ENCODE measurements around the gene FRMPD4.

FRMPD4 gene

DNA sequence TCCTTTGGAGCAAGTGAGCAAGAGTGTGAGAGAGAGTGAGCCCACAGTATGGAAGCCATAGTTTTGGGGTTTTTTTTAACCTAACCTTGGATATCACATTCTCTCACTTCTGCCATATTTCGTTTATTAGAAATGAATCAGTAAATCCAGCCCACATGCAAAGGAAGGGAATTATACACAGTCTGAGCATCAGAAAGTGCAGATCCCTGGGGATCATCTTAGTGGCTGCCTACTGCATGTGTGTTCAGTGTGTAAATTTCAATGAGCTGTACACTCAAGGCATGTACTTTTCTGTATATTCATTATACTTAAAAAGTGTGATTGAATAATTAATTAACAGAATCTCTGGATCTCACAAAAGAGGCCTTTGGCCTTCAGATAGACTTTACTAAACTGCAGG, 519.2 kb downstream of the FRMPD4 start:
- H3K9ac ChIP-seq (ENCODE audit: low read depth in 1 of 2, low read length in 2 of 2): no peak overlapping the region
- no peaks in the 10 kb centered on the region for H3K4me1 ChIP-seq (ENCODE audit: control insufficient read depth in 1 of 2, insufficient read depth in 2 of 2, low read length in 2 of 2)
- no peak overlapping the region for H3K27ac ChIP-seq (ENCODE audit: low read depth, low read length)

DNA sequence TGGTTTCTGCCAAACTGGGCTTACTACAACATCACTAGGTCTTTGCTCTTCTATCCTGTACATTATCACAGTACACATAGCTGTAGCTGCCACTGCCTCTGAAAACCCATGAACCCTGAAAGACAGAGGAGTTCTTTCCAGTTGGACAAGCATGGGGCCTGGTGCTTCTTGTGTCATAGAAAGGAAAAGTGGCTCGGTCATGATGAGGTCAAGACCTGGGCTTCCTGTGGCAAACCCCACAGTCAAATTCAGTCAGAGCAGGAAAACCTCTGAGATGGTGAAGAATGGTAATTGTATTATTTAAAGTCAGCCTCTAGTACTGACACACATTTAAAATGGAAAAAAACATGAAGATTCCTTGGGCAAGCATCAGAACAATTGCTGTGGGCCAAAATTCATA, 519.6 kb downstream of the FRMPD4 start:
- no peak overlapping the region for H3K4me3 ChIP-seq (ENCODE audit: low read depth in 1 of 2, low read length in 2 of 2)
- no peaks in the 10 kb centered on the region for H3K9me3 ChIP-seq (ENCODE audit: control insufficient read depth in 1 of 2, low read length in 2 of 2)
- H3K27ac ChIP-seq (ENCODE audit: low read depth, low read length): no peak overlapping the region
- H3K36me3 ChIP-seq (ENCODE audit: control insufficient read depth in 1 of 2, insufficient read depth in 2 of 2, low read length in 2 of 2): no peaks in the 10 kb centered on the region
- no peaks in the 10 kb centered on the region for H3K27me3 ChIP-seq (ENCODE audit: control insufficient read depth in 1 of 2, insufficient read depth in 2 of 2, low read length in 2 of 2)
- H3K9ac ChIP-seq (ENCODE audit: low read depth in 1 of 2, low read length in 2 of 2): no peak overlapping the region
- no peaks in the 10 kb centered on the region for H3K4me1 ChIP-seq (ENCODE audit: control insufficient read depth in 1 of 2, insufficient read depth in 2 of 2, low read length in 2 of 2)

More for the DNA sequence above, 519.2 kb downstream of the FRMPD4 start:
- no peaks in the 10 kb centered on the region for H3K9me3 ChIP-seq (ENCODE audit: control insufficient read depth in 1 of 2, low read length in 2 of 2)
- H3K36me3 ChIP-seq (ENCODE audit: control insufficient read depth in 1 of 2, insufficient read depth in 2 of 2, low read length in 2 of 2): no peaks in the 10 kb centered on the region
- no peak overlapping the region for H3K4me3 ChIP-seq (ENCODE audit: low read depth in 1 of 2, low read length in 2 of 2)
- H3K27me3 ChIP-seq (ENCODE audit: control insufficient read depth in 1 of 2, insufficient read depth in 2 of 2, low read length in 2 of 2): no peaks in the 10 kb centered on the region

DNA sequence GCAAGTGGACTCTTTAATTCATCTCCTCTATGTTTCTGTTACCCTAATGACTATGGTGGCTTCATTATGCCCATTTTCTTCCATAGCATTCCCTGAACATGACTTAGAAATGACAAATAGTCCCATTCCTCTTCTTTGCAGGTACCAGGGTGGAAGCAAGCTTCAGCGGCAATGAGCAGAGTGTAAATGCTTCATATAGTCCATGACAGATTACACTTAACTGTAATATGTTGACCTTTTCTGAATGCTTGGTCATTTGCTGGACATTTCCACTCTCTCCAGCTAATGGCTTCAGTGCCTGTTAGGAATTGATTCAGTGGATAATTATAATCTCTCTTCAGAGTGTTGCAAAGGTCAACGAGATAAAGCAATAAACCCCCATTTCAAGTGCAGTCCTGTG, 523.2 kb downstream of the FRMPD4 start:
- no peaks in the 10 kb centered on the region for H3K27me3 ChIP-seq (ENCODE audit: control insufficient read depth in 1 of 2, insufficient read depth in 2 of 2, low read length in 2 of 2)
- no peak overlapping the region for H3K4me3 ChIP-seq (ENCODE audit: low read depth in 1 of 2, low read length in 2 of 2)
- H3K9ac ChIP-seq (ENCODE audit: low read depth in 1 of 2, low read length in 2 of 2): no peak overlapping the region
- H3K27ac ChIP-seq (ENCODE audit: low read depth, low read length): no peak overlapping the region
- H3K4me1 ChIP-seq (ENCODE audit: control insufficient read depth in 1 of 2, insufficient read depth in 2 of 2, low read length in 2 of 2): no peaks in the 10 kb centered on the region
- no peaks in the 10 kb centered on the region for H3K9me3 ChIP-seq (ENCODE audit: control insufficient read depth in 1 of 2, low read length in 2 of 2)
- H3K36me3 ChIP-seq (ENCODE audit: control insufficient read depth in 1 of 2, insufficient read depth in 2 of 2, low read length in 2 of 2): no peaks in the 10 kb centered on the region

DNA sequence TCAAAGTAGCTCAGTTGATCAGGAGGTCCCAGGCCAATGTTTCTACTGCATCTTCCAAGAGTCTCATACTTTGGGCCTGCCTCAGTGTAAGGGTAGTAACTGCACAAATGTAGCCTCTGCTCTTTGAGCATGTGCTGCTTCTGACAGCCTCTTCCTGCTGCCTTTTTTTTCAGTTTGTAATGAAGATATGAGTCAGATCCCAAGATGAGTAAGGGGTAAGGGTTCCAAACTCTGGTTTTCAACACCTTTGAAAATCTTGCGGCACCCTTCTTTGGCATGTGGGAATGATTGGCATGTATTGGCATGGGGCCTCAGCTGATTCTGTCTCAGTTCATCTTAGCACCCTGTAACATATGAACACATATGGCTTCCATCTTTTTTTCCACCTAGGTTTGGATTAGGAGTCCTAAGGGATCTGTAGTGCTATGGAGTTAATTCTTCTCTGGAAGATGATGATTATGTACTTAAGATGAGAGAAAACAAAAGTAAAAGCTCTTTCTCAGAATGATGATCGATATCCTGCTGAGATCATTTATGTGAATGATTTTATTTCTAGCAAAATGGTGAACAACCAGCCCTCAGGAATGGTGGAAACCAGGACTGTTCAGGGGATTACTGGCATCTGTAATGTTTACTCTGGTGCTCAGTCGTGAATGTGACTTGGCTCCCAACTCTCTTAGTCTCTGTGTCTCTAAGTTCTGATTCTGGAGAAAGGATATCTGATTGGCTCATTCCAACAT, 534.3 kb downstream of the FRMPD4 start:
- no peak overlapping the region for H3K9ac ChIP-seq (ENCODE audit: low read depth in 1 of 2, low read length in 2 of 2)
- no peaks in the 10 kb centered on the region for H3K4me1 ChIP-seq (ENCODE audit: control insufficient read depth in 1 of 2, insufficient read depth in 2 of 2, low read length in 2 of 2)
- no peaks in the 10 kb centered on the region for H3K36me3 ChIP-seq (ENCODE audit: control insufficient read depth in 1 of 2, insufficient read depth in 2 of 2, low read length in 2 of 2)
- no peaks in the 10 kb centered on the region for H3K9me3 ChIP-seq (ENCODE audit: control insufficient read depth in 1 of 2, low read length in 2 of 2)
- H3K4me3 ChIP-seq (ENCODE audit: low read depth in 1 of 2, low read length in 2 of 2): no peak overlapping the region
- no peak overlapping the region for H3K27ac ChIP-seq (ENCODE audit: low read depth, low read length)
- no peaks in the 10 kb centered on the region for H3K27me3 ChIP-seq (ENCODE audit: control insufficient read depth in 1 of 2, insufficient read depth in 2 of 2, low read length in 2 of 2)

DNA sequence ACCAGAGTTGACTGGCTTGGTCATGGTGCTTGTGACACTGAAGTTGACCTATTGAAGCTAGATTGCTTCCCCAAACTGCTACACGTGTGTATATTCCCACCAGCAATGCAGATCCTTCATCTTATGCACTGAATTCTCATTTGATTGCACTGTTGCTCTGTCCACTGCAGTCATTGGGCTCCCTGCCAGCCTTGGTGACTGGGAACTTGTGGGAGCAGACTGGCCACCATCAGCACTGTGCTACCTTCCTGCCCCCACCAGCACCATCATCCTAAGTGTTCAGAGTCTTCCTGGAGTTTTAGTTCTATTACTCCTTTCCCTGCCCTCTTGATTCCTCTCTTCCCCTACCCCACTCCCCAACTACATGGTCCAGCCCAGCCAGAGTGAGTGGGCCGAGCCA, 535.2 kb downstream of the FRMPD4 start:
- no peak overlapping the region for H3K27ac ChIP-seq (ENCODE audit: low read depth, low read length)
- H3K9me3 ChIP-seq (ENCODE audit: control insufficient read depth in 1 of 2, low read length in 2 of 2): no peaks in the 10 kb centered on the region
- no peaks in the 10 kb centered on the region for H3K4me1 ChIP-seq (ENCODE audit: control insufficient read depth in 1 of 2, insufficient read depth in 2 of 2, low read length in 2 of 2)
- no peaks in the 10 kb centered on the region for H3K27me3 ChIP-seq (ENCODE audit: control insufficient read depth in 1 of 2, insufficient read depth in 2 of 2, low read length in 2 of 2)
- H3K9ac ChIP-seq (ENCODE audit: low read depth in 1 of 2, low read length in 2 of 2): no peak overlapping the region
- no peak overlapping the region for H3K4me3 ChIP-seq (ENCODE audit: low read depth in 1 of 2, low read length in 2 of 2)
- H3K36me3 ChIP-seq (ENCODE audit: control insufficient read depth in 1 of 2, insufficient read depth in 2 of 2, low read length in 2 of 2): no peaks in the 10 kb centered on the region

DNA sequence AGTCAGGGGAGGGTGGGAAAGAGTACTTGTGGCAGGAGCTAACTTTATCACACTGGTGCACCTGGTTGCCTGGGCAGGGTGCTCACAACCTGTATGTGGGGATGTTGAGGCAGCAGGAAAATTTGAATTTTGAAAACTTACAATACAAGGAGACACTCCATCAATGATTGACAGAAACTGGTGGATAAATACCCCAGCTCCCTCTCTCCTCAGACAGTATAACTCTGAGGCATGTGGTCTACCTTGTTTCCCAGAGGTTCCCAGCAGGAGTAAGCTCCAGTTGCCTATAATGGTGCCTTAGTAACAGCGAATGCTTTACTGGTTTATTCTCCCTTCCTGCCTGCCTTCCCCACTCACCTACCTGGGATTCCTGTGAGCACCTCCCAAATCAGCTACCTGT, 541.2 kb downstream of the FRMPD4 start:
- Histone ChIP-seq H3K36me3 (ENCODE audit: control insufficient read depth in 1 of 2, insufficient read depth in 2 of 2, low read length in 2 of 2) (no peaks in the 10 kb centered on the region), H3K4me3 (ENCODE audit: low read depth in 1 of 2, low read length in 2 of 2) (no peak overlapping the region), H3K27ac (ENCODE audit: low read depth, low read length) (no peak overlapping the region), H3K9ac (ENCODE audit: low read depth in 1 of 2, low read length in 2 of 2) (no peak overlapping the region), H3K9me3 (ENCODE audit: control insufficient read depth in 1 of 2, low read length in 2 of 2) (no peaks in the 10 kb centered on the region), H3K4me1 (ENCODE audit: control insufficient read depth in 1 of 2, insufficient read depth in 2 of 2, low read length in 2 of 2) (no peaks in the 10 kb centered on the region), H3K27me3 (ENCODE audit: control insufficient read depth in 1 of 2, insufficient read depth in 2 of 2, low read length in 2 of 2) (no peaks in the 10 kb centered on the region)

DNA sequence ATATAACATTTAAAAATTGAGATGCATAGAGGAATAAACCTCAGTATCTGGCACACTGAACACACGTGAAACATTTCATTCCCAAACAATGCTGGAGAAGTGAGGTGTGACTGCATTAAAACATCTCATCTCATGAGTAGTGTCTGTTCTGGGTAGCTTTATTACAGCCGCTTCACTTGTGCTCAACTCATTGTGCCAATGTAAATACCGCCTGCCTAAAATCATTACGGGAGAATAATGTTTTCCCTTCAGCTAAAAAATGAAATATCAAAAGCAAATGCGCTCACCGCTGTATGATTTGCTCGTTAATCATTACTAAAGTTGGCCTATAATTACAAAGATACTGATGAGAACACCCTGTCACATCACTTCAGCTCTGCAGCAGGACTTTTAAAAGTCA, 542.8 kb downstream of the FRMPD4 start:
- Histone ChIP-seq H3K9ac (ENCODE audit: low read depth in 1 of 2, low read length in 2 of 2) (no peak overlapping the region), H3K4me3 (ENCODE audit: low read depth in 1 of 2, low read length in 2 of 2) (no peak overlapping the region), H3K36me3 (ENCODE audit: control insufficient read depth in 1 of 2, insufficient read depth in 2 of 2, low read length in 2 of 2) (no peaks in the 10 kb centered on the region), H3K4me1 (ENCODE audit: control insufficient read depth in 1 of 2, insufficient read depth in 2 of 2, low read length in 2 of 2) (no peaks in the 10 kb centered on the region), H3K27ac (ENCODE audit: low read depth, low read length) (no peak overlapping the region), H3K9me3 (ENCODE audit: control insufficient read depth in 1 of 2, low read length in 2 of 2) (no peaks in the 10 kb centered on the region), H3K27me3 (ENCODE audit: control insufficient read depth in 1 of 2, insufficient read depth in 2 of 2, low read length in 2 of 2) (no peaks in the 10 kb centered on the region)

DNA sequence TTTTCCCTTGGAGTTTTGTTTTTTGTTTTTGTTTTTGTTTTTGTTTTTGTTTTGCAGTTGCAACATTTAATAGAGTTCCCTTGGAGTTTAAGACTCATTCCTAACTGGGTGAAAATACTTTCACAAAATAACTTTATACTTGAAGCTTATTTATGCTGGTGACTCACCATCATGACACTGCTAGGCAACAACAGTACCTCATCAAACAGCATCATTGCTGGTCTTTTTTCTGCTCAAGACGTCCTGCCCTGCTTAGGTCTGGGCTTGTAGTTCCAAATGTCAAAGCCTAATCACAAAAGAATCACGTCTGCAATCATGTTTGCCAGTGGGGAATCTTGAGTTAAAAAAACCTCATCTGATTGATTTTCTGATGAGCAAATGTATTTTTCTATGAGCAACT, 547.3 kb downstream of the FRMPD4 start:
- H3K9me3 ChIP-seq (ENCODE audit: control insufficient read depth in 1 of 2, low read length in 2 of 2): no peaks in the 10 kb centered on the region
- H3K36me3 ChIP-seq (ENCODE audit: control insufficient read depth in 1 of 2, insufficient read depth in 2 of 2, low read length in 2 of 2): no peaks in the 10 kb centered on the region
- H3K27me3 ChIP-seq (ENCODE audit: control insufficient read depth in 1 of 2, insufficient read depth in 2 of 2, low read length in 2 of 2): no peaks in the 10 kb centered on the region
- no peak overlapping the region for H3K4me3 ChIP-seq (ENCODE audit: low read depth in 1 of 2, low read length in 2 of 2)
- H3K4me1 ChIP-seq (ENCODE audit: control insufficient read depth in 1 of 2, insufficient read depth in 2 of 2, low read length in 2 of 2): no peaks in the 10 kb centered on the region
- H3K9ac ChIP-seq (ENCODE audit: low read depth in 1 of 2, low read length in 2 of 2): no peak overlapping the region
- no peak overlapping the region for H3K27ac ChIP-seq (ENCODE audit: low read depth, low read length)

DNA sequence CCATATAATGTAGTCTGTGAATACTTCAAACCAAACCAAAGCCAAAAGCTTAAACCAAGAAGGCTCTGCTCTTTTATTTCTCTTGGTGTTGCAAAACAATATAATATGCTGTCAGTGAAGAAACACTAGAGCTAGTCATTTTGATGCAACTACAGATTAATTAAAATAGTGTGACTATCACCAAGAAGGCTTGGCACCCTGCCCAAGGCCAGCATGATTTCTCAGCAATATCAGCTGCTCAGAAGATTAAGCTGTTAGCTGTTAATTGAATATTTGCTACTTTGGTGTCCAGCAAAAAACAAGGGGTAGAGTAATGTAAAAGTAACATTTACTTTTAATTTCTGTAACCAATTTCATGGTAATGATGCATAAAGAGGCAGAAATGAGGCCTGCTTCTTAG, 548.1 kb downstream of the FRMPD4 start:
- H3K9ac ChIP-seq (ENCODE audit: low read depth in 1 of 2, low read length in 2 of 2): no peak overlapping the region
- no peak overlapping the region for H3K4me3 ChIP-seq (ENCODE audit: low read depth in 1 of 2, low read length in 2 of 2)
- no peak overlapping the region for H3K27ac ChIP-seq (ENCODE audit: low read depth, low read length)
- H3K9me3 ChIP-seq (ENCODE audit: control insufficient read depth in 1 of 2, low read length in 2 of 2): no peaks in the 10 kb centered on the region
- H3K36me3 ChIP-seq (ENCODE audit: control insufficient read depth in 1 of 2, insufficient read depth in 2 of 2, low read length in 2 of 2): no peaks in the 10 kb centered on the region
- H3K4me1 ChIP-seq (ENCODE audit: control insufficient read depth in 1 of 2, insufficient read depth in 2 of 2, low read length in 2 of 2): no peaks in the 10 kb centered on the region
- no peaks in the 10 kb centered on the region for H3K27me3 ChIP-seq (ENCODE audit: control insufficient read depth in 1 of 2, insufficient read depth in 2 of 2, low read length in 2 of 2)

DNA sequence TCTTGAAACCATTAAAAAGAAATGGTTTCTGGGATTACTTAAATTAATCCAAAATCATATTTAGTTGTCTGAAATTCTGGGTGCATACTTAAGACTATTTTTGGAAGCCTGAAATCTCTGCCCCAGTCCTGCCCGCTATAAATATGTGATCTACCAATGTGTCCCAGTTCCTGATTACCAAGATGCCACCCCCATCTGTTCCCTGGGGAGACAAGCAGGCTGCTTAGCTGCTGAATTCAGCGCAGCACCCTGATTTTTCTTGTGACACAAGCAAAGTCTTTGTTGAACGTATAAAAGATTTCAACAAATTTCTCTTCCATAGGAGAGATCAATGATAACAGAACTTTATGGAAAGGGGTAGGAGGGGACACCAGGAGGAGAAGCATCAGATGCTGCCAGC, 552.4 kb downstream of the FRMPD4 start:
- Histone ChIP-seq H3K4me1 (ENCODE audit: control insufficient read depth in 1 of 2, insufficient read depth in 2 of 2, low read length in 2 of 2) (no peaks in the 10 kb centered on the region), H3K9me3 (ENCODE audit: control insufficient read depth in 1 of 2, low read length in 2 of 2) (no peaks in the 10 kb centered on the region), H3K4me3 (ENCODE audit: low read depth in 1 of 2, low read length in 2 of 2) (no peak overlapping the region), H3K9ac (ENCODE audit: low read depth in 1 of 2, low read length in 2 of 2) (no peak overlapping the region), H3K27ac (ENCODE audit: low read depth, low read length) (no peak overlapping the region), H3K27me3 (ENCODE audit: control insufficient read depth in 1 of 2, insufficient read depth in 2 of 2, low read length in 2 of 2) (no peaks in the 10 kb centered on the region), H3K36me3 (ENCODE audit: control insufficient read depth in 1 of 2, insufficient read depth in 2 of 2, low read length in 2 of 2) (no peaks in the 10 kb centered on the region)

DNA sequence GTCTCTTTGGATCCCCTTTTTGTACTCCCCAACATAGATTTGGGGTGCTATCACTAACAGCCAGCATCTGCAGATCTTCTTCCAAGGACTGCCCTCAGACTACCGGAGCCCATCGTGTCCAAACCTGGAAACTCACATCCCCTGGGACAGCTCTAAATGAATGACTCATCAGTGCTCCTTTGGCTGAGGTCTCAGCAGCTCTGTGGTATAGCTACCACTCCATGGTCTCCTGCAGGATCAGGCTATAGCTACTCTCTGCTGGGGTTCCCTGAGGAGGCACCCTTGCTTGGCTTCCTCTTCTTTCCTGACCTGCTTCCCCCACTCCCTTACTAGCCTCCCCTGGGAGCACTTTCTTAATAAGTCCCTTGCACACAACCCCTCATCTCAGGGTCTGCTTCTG, 555.5 kb downstream of the FRMPD4 start:
- Histone ChIP-seq H3K9me3 (ENCODE audit: control insufficient read depth in 1 of 2, low read length in 2 of 2) (no peaks in the 10 kb centered on the region), H3K4me3 (ENCODE audit: low read depth in 1 of 2, low read length in 2 of 2) (no peak overlapping the region), H3K4me1 (ENCODE audit: control insufficient read depth in 1 of 2, insufficient read depth in 2 of 2, low read length in 2 of 2) (no peaks in the 10 kb centered on the region), H3K27ac (ENCODE audit: low read depth, low read length) (no peak overlapping the region), H3K9ac (ENCODE audit: low read depth in 1 of 2, low read length in 2 of 2) (no peak overlapping the region), H3K36me3 (ENCODE audit: control insufficient read depth in 1 of 2, insufficient read depth in 2 of 2, low read length in 2 of 2) (no peaks in the 10 kb centered on the region), H3K27me3 (ENCODE audit: control insufficient read depth in 1 of 2, insufficient read depth in 2 of 2, low read length in 2 of 2) (no peaks in the 10 kb centered on the region)
